GM18517 (cell line): ENCODE data around the gene KIF26A.

Experiments used
- ATAC-seq: cut with Tn5 transposase; IDR thresholded peaks from one replicate; pipeline ENCODE4 v1.9.1; 2021; ENCODE audit warnings: mild to moderate bottlenecking, moderate library complexity; ENCODE audit not compliant: unreplicated experiment

Gene KIF26A

DNA sequence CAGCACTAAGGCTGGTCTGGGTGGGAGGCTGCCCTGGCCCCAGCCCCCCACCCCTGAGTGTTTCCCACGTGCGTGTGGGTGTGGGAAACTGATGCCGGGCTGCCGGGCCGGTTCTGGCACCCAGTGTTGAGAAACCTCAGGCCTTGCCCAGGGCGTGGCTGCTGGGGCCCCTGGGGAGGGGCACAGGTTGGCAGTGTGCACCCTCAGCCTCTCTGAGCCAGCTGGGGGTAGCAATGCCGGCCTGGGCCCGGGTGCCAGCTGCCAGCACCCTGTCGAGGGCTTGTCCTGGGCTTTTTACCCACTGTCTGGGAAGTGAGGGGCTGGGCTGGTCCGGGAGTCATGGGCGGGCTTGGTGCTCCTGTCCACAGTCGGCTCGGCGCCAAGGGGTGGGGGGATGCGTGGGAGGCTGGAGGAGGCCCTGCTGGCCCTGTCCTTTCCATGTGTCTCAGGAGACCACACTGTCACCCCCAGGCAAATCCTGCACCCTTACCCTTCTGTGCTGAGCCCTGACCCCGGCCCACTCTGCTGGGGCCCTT lies 37.2 kb upstream of the KIF26A start:
- ATAC-seq: no peak

DNA sequence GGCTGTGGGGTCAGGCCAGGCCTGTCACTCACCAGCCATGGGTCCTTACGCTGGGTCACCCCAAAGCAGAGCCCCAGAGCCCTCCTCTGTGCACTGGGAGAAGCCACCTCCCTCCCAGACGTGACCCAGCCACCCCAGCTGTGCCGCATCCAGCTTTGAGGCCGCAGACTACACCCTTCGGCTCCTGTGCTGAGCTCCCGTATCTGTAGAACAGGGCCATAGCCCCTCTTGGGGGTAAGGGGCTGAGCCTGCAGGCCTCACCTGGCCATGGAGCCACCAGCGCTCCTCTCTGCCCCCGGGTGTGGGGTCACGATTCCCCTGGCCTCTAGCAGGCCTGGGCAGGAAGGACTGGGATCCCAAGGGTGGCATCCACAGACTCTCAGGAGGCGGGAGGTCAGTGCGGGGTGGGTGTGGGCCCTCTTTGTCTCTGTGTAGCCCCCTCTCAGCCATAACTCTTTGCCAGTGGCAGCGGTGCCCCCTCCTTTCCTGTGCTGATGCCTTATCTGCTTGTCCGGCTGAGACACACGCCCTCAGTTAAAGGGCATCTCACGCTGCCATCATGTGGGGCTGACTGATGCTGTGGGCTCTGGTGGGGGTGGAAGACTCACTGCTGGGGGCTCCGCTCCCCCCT lies 36.6 kb upstream of the KIF26A start:
- no peak for ATAC-seq

DNA sequence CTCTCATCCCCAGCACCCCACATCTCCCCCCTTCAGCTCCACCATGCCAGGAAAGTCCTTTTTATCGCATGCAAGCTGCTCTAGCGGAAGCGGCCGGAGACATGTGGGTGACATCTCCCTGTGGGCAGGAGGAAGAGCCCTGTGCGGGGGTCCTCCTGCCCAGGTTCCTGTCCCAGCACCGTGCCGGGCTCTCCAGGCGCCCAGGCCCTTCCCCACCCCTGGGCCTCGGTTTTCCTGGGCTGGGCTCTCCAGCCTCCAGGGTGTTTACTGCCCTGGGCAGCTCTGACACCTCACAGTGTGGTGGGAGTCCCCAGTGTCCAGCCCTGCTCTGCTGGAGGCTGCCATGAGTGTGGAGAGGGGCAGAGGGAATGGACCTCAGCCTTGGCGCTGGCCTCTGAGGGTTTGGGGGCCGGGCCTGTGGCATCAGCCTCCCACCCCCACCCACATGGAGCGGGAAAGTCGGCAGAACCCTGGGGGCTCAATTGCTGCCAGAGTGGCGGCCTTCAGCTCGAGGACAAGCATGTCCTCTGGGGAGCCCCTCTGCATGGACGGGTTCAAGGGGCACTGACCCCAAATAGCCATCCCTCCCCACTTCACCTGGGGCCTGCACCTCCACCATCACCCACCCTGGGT lies 36.0 kb upstream of the KIF26A start:
- ATAC-seq: no peak

DNA sequence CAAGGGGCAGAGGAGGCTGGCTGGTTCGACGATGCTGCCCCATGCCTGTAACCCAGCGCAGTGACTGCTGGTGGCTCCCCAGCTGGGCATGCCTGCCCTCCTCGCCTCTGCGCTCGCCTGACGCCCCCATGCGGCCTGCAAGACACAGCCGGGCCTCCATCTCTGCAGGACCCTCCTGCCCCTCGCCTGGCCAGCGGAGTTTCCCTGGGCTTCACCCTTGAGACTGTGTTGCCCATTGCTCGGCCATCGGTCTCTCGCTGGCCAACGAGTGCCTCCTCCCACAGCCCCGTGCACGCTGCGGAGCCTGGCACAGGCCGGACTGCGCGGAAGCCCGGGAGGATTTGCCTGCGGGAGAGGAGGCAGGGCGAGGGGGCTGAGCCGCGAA lies 35.3 kb upstream of the KIF26A start:
- no peak for ATAC-seq

DNA sequence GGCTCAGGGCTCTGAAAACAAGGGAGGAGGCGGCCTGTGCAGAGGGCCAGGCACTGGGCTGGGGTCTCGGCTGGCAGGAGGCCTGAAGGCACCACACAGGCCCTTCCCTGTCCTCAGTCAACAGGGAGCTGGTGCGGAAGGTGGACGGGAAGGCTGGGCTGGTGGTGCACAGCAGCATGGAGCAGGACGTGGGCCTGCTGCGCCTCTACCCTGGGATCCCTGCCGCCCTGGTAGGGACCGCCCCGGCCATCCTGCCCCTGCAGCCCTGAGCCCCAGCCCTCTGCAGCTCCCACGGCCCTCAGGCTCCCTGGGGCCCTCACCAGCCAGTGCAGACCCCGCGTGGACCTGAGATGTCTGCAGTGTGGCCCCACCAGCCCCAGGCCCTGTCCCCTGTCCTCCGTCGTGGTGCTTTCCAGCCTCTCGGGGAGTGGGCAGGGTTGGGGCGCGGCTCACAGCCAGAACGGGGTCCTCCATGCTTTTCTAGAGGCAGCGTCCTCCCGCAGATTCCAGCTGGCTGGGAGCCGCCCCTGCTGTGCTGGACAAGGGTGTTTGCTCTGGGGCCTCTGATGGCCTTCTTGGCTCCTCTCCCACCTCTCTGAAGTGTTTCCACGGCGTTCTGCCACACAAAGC lies 34.8 kb upstream of the KIF26A start:
- no peak for ATAC-seq

DNA sequence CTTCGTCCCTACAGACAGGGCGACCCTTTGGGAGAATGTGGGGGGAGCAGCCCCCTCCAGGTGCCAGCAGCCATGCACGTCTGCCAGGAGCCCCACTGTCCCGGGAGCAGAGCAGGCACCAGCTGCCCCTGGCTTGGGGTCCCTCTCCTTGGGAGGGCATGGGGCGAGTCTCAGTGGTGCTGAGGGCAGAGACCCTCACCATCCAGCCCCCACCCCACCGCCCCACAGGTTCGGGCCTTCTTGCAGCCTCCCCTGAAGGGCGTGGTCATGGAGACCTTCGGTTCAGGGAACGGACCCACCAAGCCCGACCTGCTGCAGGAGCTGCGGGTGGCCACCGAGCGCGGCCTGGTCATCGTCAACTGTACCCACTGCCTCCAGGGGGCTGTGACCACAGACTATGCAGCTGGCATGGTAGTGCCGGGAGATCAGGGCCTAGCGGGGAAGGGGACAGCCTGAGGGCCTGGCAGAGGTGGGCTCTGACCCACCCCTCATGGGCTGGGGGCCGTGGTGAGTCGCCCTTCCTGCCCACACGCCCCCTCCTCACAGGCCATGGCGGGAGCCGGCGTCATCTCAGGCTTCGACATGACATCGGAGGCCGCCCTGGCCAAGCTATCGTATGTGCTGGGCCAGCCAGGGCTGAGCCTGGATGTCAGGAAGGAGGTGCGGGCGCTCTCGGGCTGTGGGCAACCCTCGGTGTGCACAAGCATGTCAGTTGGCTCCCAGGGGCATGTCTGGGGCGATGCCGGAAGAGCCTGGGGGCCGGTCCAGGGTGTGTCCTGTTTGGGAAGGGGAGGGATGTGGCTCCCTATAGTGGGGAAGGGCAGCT lies 34.1 kb upstream of the KIF26A start:
- no peak for ATAC-seq

DNA sequence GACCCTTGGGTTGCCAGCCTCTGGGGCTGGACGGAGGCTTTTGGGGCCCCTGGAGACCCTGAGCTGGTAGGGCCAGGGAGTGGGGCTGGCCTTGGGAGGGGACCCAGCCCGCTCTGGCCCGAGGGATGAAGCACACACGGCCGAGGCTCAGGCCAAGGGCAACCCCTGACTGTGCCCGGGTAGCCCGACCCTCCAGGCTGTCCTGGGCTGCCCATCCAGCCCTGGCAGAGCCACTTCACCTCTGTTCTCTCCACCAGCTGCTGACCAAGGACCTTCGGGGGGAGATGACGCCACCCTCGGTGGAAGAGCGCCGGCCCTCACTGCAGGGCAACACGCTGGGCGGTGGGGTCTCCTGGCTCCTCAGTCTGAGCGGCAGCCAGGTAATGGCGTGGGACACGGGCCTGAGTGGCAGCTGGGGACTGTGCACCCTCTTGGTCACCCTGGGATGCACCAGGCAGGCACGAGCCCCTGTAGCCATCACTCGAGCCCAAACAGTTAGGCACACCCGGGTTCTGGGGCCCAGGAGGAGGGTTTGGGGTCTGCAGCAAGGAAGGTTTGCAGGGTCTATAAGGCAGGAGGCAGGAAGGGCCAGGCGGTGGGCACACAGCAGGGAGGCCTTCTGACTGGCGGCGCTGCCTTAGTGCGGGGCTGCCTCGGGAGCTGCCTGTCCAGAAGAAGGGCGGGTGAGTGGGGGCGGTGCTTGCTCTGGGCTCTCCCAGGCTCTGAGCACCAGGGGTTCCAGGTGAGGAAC lies 33.1 kb upstream of the KIF26A start:
- ATAC-seq: no peak

DNA sequence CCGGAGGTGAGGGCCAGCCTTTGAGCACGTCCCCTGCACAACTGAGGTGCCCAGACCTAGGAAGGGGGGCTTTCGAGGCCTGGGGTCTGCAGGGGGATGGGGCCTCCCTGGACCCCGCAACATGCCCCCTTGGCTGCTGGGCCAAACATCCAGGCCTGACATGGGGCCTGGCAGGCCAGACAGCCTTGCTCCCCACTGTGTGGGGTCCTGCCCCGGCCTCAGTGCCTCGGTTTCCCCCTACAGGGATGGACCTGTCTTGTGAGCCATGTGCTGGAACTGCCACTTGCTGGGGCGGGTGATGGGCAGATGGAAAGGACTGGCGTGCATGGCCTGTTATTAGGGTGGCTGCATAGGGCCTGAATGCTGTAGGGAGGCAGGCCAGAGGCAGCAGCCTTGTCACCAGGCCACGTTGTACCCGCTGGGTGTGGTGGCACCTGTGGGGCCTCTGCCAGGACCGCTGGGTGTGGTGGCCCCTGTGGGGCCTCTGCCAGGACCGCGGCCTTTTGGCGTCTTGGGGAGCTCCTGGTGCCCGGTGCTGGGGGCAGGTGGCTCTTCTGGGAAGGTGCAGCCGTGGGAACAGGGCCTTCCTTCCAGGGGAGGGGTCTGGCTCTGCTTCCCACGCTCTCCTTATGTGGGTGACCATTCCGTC lies 32.4 kb upstream of the KIF26A start:
- ATAC-seq: no peak

DNA sequence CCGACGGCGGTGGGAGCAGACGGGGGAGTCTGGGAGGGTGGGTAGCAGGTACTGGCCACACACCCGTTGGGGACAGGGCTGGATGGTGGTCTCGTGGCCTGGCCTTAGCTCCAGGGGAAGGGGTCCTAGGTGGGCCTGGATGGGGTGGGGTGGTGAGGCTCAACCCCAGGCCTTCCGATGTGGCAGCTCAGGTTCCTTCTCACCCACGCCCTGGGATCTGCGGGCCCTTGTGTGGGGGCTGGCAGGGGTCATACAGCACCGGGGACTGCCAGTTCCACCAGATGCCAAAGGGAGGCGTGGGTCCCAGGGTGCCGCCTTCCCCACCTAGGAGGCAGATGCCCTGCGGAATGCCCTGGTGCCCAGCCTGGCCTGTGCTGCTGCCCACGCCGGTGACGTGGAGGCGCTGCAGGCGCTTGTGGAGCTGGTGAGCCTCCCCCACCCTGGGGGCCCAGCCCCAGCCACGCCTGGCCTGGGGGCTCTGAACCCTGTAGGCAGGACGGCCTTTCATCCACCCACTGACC lies 31.9 kb upstream of the KIF26A start:
- ATAC-seq: no peak

DNA sequence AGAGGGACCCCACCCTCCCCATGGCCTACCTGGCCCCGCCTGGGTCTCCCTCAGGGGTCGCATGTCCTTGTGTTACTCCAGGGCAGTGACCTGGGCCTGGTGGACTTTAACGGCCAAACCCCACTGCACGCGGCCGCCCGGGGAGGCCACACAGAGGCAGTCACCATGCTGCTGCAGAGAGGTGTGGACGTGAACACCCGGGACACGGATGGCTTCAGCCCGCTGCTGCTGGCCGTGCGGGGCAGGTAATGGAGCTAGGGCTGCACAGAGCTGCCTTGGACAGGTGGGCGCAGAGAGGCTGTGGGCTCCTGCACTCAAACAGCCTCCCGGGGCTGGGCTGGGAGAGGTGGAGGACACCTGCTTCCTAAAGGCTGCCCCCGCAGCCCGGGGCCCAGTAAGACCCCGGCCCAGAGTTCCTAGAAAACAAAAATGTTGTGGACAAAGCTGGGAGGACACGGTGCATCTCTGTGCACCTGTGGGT lies 31.2 kb upstream of the KIF26A start:
- ATAC-seq: no peak

DNA sequence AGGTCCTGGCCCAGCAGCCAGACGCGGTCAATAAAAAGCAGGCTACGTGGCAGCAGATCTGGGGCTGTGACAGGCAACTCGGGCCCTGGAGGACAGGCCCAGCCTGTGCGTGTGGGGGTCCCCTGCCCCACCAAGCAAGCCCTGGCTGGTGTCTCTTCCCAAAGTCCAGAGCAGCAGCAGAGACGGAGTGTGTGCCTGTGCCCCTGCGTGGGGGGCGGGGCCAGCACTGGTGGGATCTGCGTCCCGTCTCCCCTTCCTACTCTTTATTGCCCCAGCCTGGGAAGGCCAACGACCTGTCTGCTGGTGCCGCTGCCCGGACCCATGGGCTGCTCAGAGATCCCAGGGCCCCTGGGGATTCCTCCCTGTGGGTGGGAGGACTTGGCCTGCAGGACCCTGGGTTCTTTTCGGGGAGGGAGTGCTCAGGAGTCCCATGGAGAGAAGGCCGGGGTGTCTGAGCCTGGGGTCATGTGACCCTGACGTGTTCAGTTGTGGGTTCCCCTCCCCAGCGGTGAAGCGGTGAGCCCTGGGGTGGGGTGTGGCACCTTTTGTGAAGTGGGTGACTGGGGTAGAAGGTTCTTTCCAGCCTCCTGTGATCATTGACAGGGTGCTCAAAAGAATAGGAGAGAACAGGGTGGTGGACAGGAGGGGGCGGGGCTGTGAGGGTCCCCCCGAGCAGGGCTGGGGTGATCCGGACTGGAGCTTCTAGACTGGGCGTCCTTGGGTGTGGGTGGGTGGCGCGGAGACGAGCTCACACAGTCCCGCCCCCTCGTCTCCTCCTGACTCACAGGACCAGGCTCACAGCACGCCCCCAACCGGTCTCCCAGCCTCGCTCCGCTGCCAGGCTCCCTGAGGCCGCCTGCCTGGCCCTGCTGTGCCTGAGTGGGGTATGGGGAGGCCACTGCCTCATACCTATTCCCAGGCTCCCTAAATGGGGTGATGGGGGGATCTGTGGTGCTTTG lies 30.5 kb upstream of the KIF26A start:
- ATAC-seq: no peak

DNA sequence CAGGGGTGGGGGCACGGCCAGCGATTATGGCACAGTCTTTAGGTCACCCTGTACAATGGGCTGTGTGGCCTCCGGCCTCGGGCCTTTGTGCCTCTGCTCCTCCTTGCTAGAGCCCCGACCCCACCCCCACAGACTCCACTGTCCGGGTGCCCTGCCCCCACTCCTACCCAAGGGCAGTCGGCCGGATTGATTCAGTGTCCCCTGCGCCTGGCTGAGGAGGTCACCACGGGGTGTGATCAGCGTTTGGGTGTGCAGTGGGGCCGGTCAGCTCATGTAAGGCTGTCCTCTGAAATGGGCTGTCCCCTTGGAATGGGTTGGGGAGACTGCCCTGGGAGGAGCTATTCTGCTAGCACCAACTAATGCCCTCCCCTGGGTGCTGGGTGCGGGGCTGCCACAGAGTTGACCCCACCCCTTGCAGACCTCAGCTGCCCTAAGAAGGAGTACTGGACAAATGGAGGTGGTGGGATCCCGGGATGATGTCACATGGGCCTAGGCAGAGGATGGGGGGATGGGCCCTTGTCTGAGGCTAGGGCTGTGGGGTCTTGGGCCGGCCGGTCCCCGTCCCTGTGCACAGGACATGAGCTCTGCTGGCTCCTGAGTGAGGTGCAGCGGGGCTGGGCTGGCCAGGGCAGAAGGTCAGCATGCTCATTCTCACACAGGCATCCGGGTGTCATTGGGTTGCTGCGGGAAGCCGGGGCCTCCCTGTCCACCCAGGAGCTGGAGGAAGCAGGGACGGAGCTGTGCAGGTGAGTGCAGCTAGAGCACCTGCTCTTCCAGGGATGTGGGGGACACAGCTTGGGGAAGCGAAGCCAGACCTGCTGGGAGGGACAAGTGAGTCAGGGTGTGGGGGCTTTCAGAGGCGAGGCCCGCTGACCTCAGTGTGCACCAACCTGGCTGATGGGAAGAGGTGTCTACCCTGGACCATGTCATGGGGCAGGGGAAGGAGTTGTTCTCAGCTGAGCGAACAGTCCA lies 29.5 kb upstream of the KIF26A start:
- ATAC-seq: no peak

DNA sequence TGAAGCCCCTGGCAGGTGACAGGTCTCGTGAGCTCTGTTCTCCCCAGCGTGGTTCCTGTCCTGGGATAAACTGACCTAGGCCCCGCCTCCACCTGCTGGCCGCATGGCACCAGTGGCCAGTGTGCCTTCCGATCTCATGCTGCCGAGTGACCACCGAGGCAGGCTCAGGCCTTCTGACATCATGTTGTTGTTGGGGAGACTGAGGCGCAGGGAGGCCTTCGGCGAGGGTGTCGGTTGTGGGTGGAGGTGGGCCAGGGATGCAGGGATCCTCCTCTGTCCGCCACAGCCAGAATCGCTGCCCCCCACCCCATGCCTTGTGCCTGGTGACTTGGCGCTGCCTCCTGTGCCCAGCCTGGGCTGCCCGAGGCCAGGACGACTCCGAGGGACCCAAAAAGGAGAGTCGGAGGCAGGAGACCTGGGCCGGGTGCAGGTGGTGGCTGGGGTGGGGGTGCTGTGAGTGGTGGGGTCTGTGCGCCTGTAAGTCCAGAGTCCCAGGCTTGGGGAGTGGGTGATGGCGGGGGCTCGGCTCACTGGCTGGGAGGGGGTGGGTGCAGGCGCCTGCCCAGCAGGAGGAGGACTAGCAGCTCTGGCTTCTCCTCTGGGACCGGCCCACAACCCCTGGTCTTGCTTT lies 28.5 kb upstream of the KIF26A start:
- ATAC-seq: no peak

DNA sequence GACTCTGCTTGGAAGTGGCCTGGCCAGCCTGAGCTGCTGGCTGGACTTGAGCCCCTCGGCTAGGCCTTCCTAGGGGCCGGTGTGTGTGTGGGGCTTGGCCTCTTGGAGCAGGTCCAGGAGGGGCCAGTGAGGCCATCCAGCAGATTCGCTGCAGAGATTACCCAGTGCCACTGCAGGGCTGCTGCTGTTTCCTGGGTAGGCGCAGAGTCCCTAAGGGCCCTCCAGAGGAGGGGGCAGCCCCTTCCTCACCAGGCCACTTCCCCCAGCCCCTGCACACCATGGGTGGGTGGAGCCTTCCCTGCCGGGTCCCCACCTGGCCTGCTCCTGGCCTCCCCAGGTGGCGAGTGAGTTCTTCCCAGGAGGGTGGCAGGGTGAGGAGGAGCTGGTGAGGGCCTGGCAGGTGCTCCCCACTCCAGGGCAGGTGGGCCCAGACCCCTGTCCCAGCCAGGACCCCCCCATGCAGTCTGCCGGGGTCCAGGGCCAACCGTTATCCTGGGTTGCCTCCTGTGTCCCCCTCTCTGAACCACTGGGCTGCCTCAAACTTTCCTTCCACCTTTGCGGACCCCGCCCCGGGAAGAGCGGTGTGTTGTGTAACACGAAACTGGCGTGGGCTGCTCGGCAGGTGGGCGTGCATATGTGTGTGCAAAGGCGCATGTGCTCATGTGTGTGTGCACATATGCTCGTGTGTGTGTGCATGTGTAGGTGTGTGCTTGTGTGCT lies 27.7 kb upstream of the KIF26A start:
- ATAC-seq: no peak

DNA sequence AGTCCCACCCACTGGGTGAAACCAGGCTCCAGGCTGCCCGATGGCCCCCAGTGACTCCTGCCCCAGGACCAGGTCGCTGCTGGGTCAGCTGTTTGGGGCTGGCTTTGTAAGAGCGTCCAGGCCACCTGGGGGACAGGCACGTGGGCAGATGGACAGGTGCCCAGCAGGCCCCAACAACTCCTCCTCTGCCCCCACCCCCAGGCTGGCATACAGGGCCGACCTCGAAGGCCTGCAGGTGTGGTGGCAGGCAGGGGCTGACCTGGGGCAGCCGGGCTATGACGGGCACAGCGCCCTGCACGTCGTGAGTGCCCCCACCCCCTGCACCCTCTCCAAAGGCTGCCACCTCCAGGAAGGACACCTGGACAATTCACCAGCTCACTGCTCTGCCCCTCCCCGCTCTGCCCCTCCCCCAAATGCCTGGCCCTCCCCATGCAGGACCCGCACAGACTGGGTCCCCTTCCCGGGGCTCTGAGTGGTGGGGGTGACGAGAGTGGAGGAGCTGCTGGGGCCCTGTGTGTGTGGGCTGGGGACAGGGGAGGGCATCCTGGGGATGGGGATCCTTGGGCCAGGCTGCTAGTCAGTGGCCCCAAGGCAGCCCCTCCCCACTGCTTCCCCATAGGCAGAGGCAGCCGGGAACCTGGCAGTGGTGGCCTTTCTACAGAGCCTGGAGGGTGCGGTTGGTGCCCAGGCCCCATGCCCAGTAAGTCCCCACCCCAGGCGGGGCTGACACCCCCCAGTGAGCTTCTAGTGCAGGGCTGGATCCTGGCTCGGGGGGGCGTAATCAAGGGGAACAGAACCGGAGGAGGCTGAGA lies 26.9 kb upstream of the KIF26A start:
- no peak for ATAC-seq

DNA sequence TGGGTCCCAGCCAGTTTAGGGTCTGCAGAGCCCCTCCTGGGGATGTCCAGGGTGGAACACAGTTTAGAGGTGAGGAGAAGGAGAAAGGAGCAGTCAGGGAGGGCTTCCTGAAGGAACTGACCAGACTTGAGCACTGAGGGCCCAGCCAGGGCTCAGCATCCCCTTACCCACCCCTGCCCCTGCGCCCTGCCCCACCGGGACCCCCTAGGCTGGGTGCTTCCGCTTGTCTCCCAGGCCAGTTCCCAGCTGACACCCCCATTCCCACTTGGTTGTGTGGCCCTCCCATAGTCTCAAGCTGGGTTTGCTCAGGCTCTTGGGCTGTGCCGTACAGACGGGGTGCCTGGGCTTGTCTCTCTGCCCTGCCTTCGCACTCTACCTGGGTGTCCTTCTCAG lies 26.3 kb upstream of the KIF26A start:
- ATAC-seq: no peak
